HepG2 (cell line): ENCODE measurements around the gene MORF4L1. TPM values are rescaled to one million over a fixed set of nuclear protein-coding genes. Genes with fewer than 3 reads are reported as not detected.
A peak's percentile ranks its signal among the peaks of the same experiment; 100 is the strongest.

ENCODE experiments used
- FOXJ3 ChIP-seq: sonication (generic); formaldehyde crosslinking; IDR thresholded peaks from 2 replicates; pipeline ENCODE4 v1.4.0; 2020; ENCODE audit warnings: missing genetic modification reagents, mild to moderate bottlenecking, borderline replicate concordance
- GLMP ChIP-seq: sonication (generic); formaldehyde crosslinking; IDR thresholded peaks from 2 replicates; pipeline ENCODE4 v1.9.0; 2021; ENCODE audit warnings: missing genetic modification reagents, mild to moderate bottlenecking, borderline replicate concordance
- HMGA1 ChIP-seq: sonication (generic); formaldehyde crosslinking; conservative IDR thresholded peaks from 2 replicates; pipeline ENCODE4 v1.4.0; 2020; ENCODE audit warnings: missing genetic modification reagents
- ISL2 ChIP-seq: sonication (generic); formaldehyde crosslinking; IDR thresholded peaks from 2 replicates; pipeline ENCODE4 v1.5.0; 2020; ENCODE audit warnings: missing genetic modification reagents
- KDM4B ChIP-seq: sonication (generic); formaldehyde crosslinking; IDR thresholded peaks from 2 replicates; pipeline ENCODE4 v1.4.0; 2020; ENCODE audit warnings: missing genetic modification reagents
- LBX2 ChIP-seq: sonication (generic); formaldehyde crosslinking; IDR thresholded peaks from 2 replicates; pipeline ENCODE4 v1.5.0; 2020; ENCODE audit warnings: missing genetic modification reagents, mild to moderate bottlenecking, borderline replicate concordance
- NCOA5 ChIP-seq: sonication (generic); formaldehyde crosslinking; IDR thresholded peaks from 2 replicates; pipeline ENCODE4 v1.4.0; 2020; ENCODE audit warnings: missing genetic modification reagents
- NFYB ChIP-seq: sonication (generic); formaldehyde crosslinking; IDR thresholded peaks from 2 replicates; pipeline ENCODE4 v1.4.0; 2020; ENCODE audit warnings: missing genetic modification reagents
- PCBP2 ChIP-seq: fragments of 200-400 bp; formaldehyde crosslinking; optimal IDR thresholded peaks from 2 replicates; pipeline ENCODE3; 2018; ENCODE audit warnings: low read length, low read depth; ENCODE audit not compliant: poor library complexity, severe bottlenecking
- TFE3 ChIP-seq: IDR thresholded peaks from 2 replicates; pipeline ENCODE4 v1.6.1; 2016
- ZBTB25 ChIP-seq: IDR thresholded peaks from 2 replicates; pipeline ENCODE4 v1.6.1; 2018; ENCODE audit warnings: missing genetic modification reagents
- ZBTB26 ChIP-seq: IDR thresholded peaks from 2 replicates; pipeline ENCODE4 v1.6.1; 2016; ENCODE audit warnings: missing compliant biosample characterization, missing genetic modification reagents, borderline replicate concordance
- ZNF138 ChIP-seq: sonication (generic); formaldehyde crosslinking; IDR thresholded peaks from 2 replicates; pipeline ENCODE4 v1.5.0; 2020; ENCODE audit warnings: mild to moderate bottlenecking, low read depth, missing genetic modification reagents
- ZNF512B ChIP-seq: sonication (generic); formaldehyde crosslinking; IDR thresholded peaks from 2 replicates; pipeline ENCODE4 v1.5.1; 2020; ENCODE audit warnings: missing genetic modification reagents, mild to moderate bottlenecking, borderline replicate concordance
- ZNF563 ChIP-seq: sonication (generic); formaldehyde crosslinking; IDR thresholded peaks from 2 replicates; pipeline ENCODE4 v1.8.0; 2022; ENCODE audit warnings: mild to moderate bottlenecking, moderate library complexity, missing genetic modification reagents
- ZNF564 ChIP-seq: sonication (generic); formaldehyde crosslinking; IDR thresholded peaks from 2 replicates; pipeline ENCODE4 v1.8.1; 2023; ENCODE audit warnings: mild to moderate bottlenecking, missing genetic modification reagents
- ZNF597 ChIP-seq: sonication (generic); formaldehyde crosslinking; IDR thresholded peaks from 2 replicates; pipeline ENCODE4 v1.5.0; 2020; ENCODE audit warnings: missing genetic modification reagents
- ZNF713 ChIP-seq: sonication (generic); formaldehyde crosslinking; IDR thresholded peaks from 2 replicates; pipeline ENCODE4 v1.4.0; 2020; ENCODE audit warnings: mild to moderate bottlenecking, missing genetic modification reagents
- polyA plus RNA-seq, 8 experiments: library from polyadenylated mRNA; depleted of rRNA in 3 of 8; stranded (reverse) in 7 of 8; unstranded in 1 of 8; fragments of >200 nt; fragmentation: Illumina TruSeq in 4 of 8; extraction: Trizol in 4 of 8; gene quantifications; 2 replicates each; pipeline versions ENCODE4 v1.2.1 to v1.2.3, GENCODE V29; 2011 to 2016; ENCODE audit warnings: low read depth in 4 of 8, missing spikeins in 1 of 8, mixed read lengths in 1 of 8; ENCODE audit not compliant: insufficient read depth in 1 of 8
- total RNA-seq, 5 experiments: library from RNA; depleted of rRNA; stranded (reverse); fragments of >200 nt; fragmentation: Illumina TruSeq; extraction: Trizol; gene quantifications; 2 replicates each; pipeline ENCODE4 v1.2.3, GENCODE V29; 2016; ENCODE audit warnings: low read depth in 1 of 5

Gene MORF4L1
- total and polyA plus RNA-seq, 2 of the 13 experiments (the other 11 are each of a cell fraction or from before 2014, with no cell fraction given) = 218 to 219 TPM

GRCh38 chr15:78944669-78945407 is 72.1 kb downstream of the MORF4L1 start, which contains the start of gene CTSH (continued):
- TF ChIP-seq ZBTB26 (no peak), NCOA5 (CRISPR knock-in tag) (no peak), FOXJ3 (CRISPR knock-in tag) (no peak), ZNF564 (CRISPR knock-in tag) (peak; percentile 85), ZNF563 (peak; percentile 96), ZNF512B (CRISPR knock-in tag) (no peak), HMGA1 (no peak), TFE3 (CRISPR knock-in tag) (no peak), ZNF597 (CRISPR knock-in tag) (no peak), KDM4B (no peak), NFYB (CRISPR knock-in tag) (no peak), ZNF138 (CRISPR knock-in tag) (no peak), ZBTB25 (no peak), GLMP (no peak), ZNF713 (CRISPR knock-in tag) (no peak), ISL2 (no peak), LBX2 (CRISPR knock-in tag) (no peak), PCBP2 (no peak)
